OCI-LY7 (cell line): ENCODE data around the gene COL8A1. TPM values are rescaled to one million over a fixed set of nuclear protein-coding genes. Genes with fewer than 3 reads are reported as not detected.

Source experiments
- BruUV-seq: library from RNA; stranded (reverse); fragments of 400-500 nt; replicated peaks from 2 replicates; lab custom pipeline; 2021; lab: Mats Ljungman, UMichigan
- CTCF ChIA-PET: fragments of 300-600 bp; sonication (Branson Sonifier 250); formaldehyde crosslinking; loops from one replicate; lab custom pipeline; 2022; ENCODE audit warnings: antibody characterized with exemption; ENCODE audit not compliant: unreplicated experiment; lab: Charles Lee
- POLR2A ChIA-PET: fragments of 300-600 bp; sonication (Branson Sonifier 250); formaldehyde crosslinking; loops from one replicate; lab custom pipeline; 2022; ENCODE audit warnings: antibody characterized with exemption; lab: Charles Lee
- DNase-seq: peaks from one replicate; pipeline ENCODE4 v3.0.0-alpha.2; 2015; ENCODE audit warnings: low spot score
- H2AFZ ChIP-seq: fragments of 200-600 bp; sonication (generic), shearing (Covaris generic); 2 replicates; pipeline ENCODE4 v1.6.1; 2014; ENCODE audit warnings: mild to moderate bottlenecking, antibody characterized with exemption, low read length, moderate library complexity
- H3K27ac ChIP-seq: fragments of 200-600 bp; sonication (generic); 2 replicates; pipeline ENCODE4 v1.5.1; 2014; ENCODE audit warnings: mixed run types, low read depth, mild to moderate bottlenecking, moderate library complexity, low read length, inconsistent platforms; ENCODE audit not compliant: poor library complexity, severe bottlenecking
- H3K36me3 ChIP-seq: fragments of 200-600 bp; sonication (generic); 2 replicates; pipeline ENCODE4 v1.6.1; 2014; ENCODE audit warnings: mild to moderate bottlenecking, antibody characterized with exemption, low read length, moderate library complexity, mixed read lengths; ENCODE audit not compliant: insufficient read depth
- H3K4me1 ChIP-seq: fragments of 200-600 bp; sonication (generic); 2 replicates; pipeline ENCODE4 v1.5.1; 2014; ENCODE audit warnings: mild to moderate bottlenecking, low read length; ENCODE audit not compliant: insufficient read depth, poor library complexity, severe bottlenecking
- H3K4me2 ChIP-seq: fragments of 200-600 bp; sonication (generic); 2 replicates; pipeline ENCODE4 v1.6.1; 2014; ENCODE audit warnings: mild to moderate bottlenecking, low read length
- H3K4me3 ChIP-seq: fragments of 200-600 bp; sonication (generic); 2 replicates; pipeline ENCODE4 v1.5.1; 2014; ENCODE audit warnings: mild to moderate bottlenecking, low read depth, low read length; ENCODE audit not compliant: poor library complexity, severe bottlenecking
- H3K79me2 ChIP-seq: fragments of 200-600 bp; sonication (generic); 2 replicates; pipeline ENCODE4 v1.6.1; 2016; ENCODE audit warnings: low read depth, mild to moderate bottlenecking, low read length, moderate library complexity, mixed read lengths; ENCODE audit not compliant: insufficient read depth
- H3K9me2 ChIP-seq: fragments of 200-600 bp; sonication (generic); 2 replicates; pipeline ENCODE4 v1.6.1; 2016; ENCODE audit warnings: mild to moderate bottlenecking, low read length, mixed read lengths; ENCODE audit not compliant: insufficient read depth
- H3K9me3 ChIP-seq: fragments of 200-600 bp; sonication (generic); 2 replicates; pipeline ENCODE4 v1.6.1; 2014; ENCODE audit warnings: mild to moderate bottlenecking, mixed run types, low read length, mixed read lengths
- H4K20me1 ChIP-seq: fragments of 200-600 bp; sonication (generic); 2 replicates; pipeline ENCODE4 v1.6.1; 2014; ENCODE audit warnings: mild to moderate bottlenecking, antibody characterized with exemption, low read length, moderate library complexity, mixed read lengths; ENCODE audit not compliant: insufficient read depth
- CTCF ChIP-seq: fragments of 200-600 bp; sonication (generic); conservative IDR thresholded peaks from 2 replicates; pipeline ENCODE4 v1.5.1; 2014; ENCODE audit warnings: mild to moderate bottlenecking, antibody characterized with exemption, low read length, moderate library complexity, mixed read lengths
- EZH2phosphoT487 ChIP-seq: fragments of 200-600 bp; sonication (generic); IDR thresholded peaks from 2 replicates; pipeline ENCODE4 v1.6.1; 2018; ENCODE audit warnings: low read depth, borderline replicate concordance, mild to moderate bottlenecking, mixed run types, antibody characterized with exemption, low read length, moderate library complexity, mixed read lengths
- intact Hi-C: fragments of 100-400 bp; cut with micrococcal nuclease; formaldehyde crosslinking; loops from one replicate; pipeline ENCODE4 v1.10.0; 2022; ENCODE audit not compliant: unreplicated experiment
- total RNA-seq, 2 experiments: library from RNA; depleted of rRNA in 1 of 2; stranded (reverse); fragments of >200 nt in 1 of 2; shearing (Covaris generic) in 1 of 2; gene quantifications; 2 replicates each; pipeline ENCODE4 v1.2.3, GENCODE V29; 2014 to 2022

COL8A1 gene
- total RNA-seq, 2 experiments from 2014 or later, result 0.10 TPM; not detected in 1

- Histone ChIP-seq H3K4me2 (no peak overlapping the region), H4K20me1 (no peaks in the 10 kb centered on the region), H2AFZ (no peak overlapping the region), H3K4me1 (no peaks in the 10 kb centered on the region), H3K9me3 (no peaks in the 10 kb centered on the region), H3K4me3 (no peak overlapping the region), H3K79me2 (no peaks in the 10 kb centered on the region), H3K9me2 (no peaks in the 10 kb centered on the region), H3K36me3 (no peaks in the 10 kb centered on the region), H3K27ac (no peak overlapping the region)
- no peak for DNase-seq
- TF ChIP-seq EZH2phosphoT487 (no peak), CTCF (no peak)
- intact Hi-C loops, result no loop called here
- BruUV-seq, result no TSS peak
- POLR2A ChIA-PET, result no interaction called here
- CTCF ChIA-PET, result no interaction called here
Observed at GRCh38 chr3:99714146-99714545, 75.8 kb downstream of the COL8A1 start.

DNA sequence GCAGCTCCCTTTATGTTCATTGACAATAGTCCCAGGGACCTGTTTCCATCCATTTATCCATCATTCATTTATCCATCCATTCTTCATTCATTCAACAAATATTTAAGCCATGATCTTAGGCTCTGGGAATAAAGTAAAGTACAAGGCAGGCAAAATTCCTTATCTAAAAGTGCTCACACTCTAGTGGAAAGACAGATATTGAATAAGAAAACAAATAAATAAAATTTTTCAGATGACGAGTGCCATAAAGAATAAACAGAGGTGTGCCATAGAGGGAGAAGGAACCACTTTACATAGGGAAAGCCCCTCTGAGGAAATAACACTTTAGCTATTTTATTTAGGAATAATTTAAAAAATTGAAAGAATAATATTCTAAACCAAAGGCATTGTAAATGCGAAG lies 76.2 kb downstream of the COL8A1 start:
- POLR2A ChIA-PET, result no interaction called here
- no peak overlapping the region for H2AFZ ChIP-seq
- no peaks in the 10 kb centered on the region for H3K36me3 ChIP-seq
- CTCF ChIA-PET, result no interaction called here
- H3K4me3 ChIP-seq, result no peak overlapping the region
- intact Hi-C loops, result no loop called here
- H3K9me2 ChIP-seq, result no peaks in the 10 kb centered on the region
- TF ChIP-seq CTCF (no peak), EZH2phosphoT487 (no peak)
- H3K79me2 ChIP-seq, result no peaks in the 10 kb centered on the region
- no peaks in the 10 kb centered on the region for H4K20me1 ChIP-seq
- no peak for DNase-seq
- H3K27ac ChIP-seq, result no peak overlapping the region
- no TSS peak for BruUV-seq
- no peaks in the 10 kb centered on the region for H3K9me3 ChIP-seq
- no peak overlapping the region for H3K4me2 ChIP-seq
- no peaks in the 10 kb centered on the region for H3K4me1 ChIP-seq

DNA sequence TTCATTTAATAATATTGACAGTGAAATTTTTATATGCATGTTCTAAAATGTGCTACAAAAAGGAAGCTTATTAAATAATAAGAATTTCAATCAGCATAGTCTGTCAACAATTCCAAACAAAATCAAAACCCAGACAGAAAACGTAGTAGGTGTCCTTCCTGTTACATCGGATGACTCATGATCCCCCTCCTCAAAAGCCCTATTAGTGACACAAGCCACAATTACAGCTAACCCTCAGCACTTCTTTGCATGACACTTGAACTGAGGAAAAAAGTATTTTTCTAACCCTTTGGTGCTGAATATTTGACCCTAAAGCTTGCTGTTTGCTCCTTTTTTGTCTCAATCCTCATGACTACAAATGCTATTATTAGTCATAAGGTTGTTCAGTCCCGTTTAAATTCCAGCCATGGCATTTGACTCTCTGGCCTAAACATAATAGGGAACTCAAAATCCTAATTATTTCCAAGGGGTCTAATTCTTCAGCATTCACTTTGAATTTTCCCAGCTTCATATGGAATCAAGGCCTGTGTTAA lies 78.1 kb downstream of the COL8A1 start:
- Histone ChIP-seq H3K4me2 (no peak overlapping the region), H2AFZ (no peak overlapping the region), H3K79me2 (no peaks in the 10 kb centered on the region), H3K4me1 (no peaks in the 10 kb centered on the region), H3K36me3 (no peaks in the 10 kb centered on the region), H3K9me2 (no peaks in the 10 kb centered on the region), H3K4me3 (no peak overlapping the region), H3K27ac (no peak overlapping the region), H4K20me1 (no peaks in the 10 kb centered on the region), H3K9me3 (no peaks in the 10 kb centered on the region)
- POLR2A ChIA-PET, result interaction anchor here (0.6 kb wide), 1 partner anchor 14 kb away, joined by 3 read pairs; no protein-coding TSS in a partner anchor
- BruUV-seq, result no TSS peak
- TF ChIP-seq EZH2phosphoT487 (no peak), CTCF (no peak)
- no peak for DNase-seq
- intact Hi-C loops, result no loop called here
- CTCF ChIA-PET, result no interaction called here
